GM19438 (cell line): ENCODE measurements around the gene ABCB8.

Source experiments
- ATAC-seq: cut with Tn5 transposase; IDR thresholded peaks from one replicate; pipeline ENCODE4 v1.9.1; 2021; ENCODE audit warnings: low read depth; ENCODE audit not compliant: unreplicated experiment

Gene ABCB8

GRCh38 chr7:151068069-151068773 is 40.0 kb downstream of the ABCB8 start:
- no peak for ATAC-seq

DNA sequence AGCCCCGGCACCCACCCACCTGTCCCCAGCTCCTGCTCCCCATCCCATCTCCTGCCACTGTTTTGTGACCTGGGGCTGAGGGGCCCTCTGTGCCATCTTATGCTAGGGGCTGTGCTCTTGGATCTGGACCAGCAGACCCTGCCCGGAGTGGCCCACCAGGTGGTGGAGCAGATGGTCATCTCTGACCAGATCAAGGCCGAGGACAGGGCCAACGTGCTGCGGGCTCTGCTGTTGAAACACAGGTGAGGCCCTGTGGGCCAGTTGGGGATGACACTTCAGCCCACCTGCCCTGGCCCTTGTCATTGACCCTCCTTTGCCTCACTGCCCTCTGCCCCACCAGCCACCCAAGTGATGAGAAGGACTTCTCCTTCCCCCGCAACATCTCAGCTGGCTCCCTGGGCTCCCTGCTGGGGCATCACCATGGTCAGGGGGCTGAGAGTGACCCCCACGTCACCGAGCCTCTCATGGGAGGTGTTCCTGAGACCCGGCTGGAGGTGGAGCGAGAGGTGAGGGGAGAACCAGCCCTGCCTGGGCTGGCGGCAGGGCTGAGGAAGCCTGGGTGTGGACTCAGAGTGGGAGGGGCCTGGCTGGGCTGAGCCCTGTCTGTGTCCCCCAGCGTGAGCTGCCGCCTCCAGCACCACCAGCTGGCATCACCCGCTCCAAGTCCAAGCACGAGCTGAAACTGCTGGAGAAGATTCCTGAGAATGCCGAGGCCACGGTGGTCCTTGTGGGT is 41.8 kb downstream of the ABCB8 start:
- no peak for ATAC-seq

- no peak for ATAC-seq
Observed at GRCh38 chr7:151070574-151070960, 42.3 kb downstream of the ABCB8 start.

GRCh38 chr7:151071032-151071866 is 43.0 kb downstream of the ABCB8 start:
- no peak for ATAC-seq

- ATAC-seq = no peak
Observed at GRCh38 chr7:151073990-151074389, 45.7 kb downstream of the ABCB8 start.

- ATAC-seq = no peak
Observed at GRCh38 chr7:151074817-151075661, 46.8 kb downstream of the ABCB8 start.

DNA sequence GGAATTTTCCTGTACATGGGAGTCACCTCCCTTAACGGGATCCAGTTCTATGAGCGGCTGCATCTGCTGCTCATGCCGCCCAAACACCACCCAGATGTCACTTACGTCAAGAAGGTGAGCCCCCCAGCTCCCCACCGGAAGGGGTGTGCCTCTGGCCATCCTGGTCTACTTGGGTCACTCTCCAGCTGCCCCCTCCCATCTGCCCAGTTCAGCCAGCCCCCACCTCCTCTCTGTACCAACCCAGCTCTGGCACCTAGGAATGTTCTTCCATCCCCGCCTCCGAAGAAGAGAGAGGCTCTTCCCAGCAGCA is 47.4 kb downstream of the ABCB8 start:
- ATAC-seq = no peak

- ATAC-seq = no peak
Observed at GRCh38 chr7:151075978-151076426, 47.8 kb downstream of the ABCB8 start.

- no peak for ATAC-seq
Observed at GRCh38 chr7:151076863-151077704, 48.8 kb downstream of the ABCB8 start.

GRCh38 chr7:151077705-151078232 is 49.5 kb downstream of the ABCB8 start:
- ATAC-seq = no peak

DNA sequence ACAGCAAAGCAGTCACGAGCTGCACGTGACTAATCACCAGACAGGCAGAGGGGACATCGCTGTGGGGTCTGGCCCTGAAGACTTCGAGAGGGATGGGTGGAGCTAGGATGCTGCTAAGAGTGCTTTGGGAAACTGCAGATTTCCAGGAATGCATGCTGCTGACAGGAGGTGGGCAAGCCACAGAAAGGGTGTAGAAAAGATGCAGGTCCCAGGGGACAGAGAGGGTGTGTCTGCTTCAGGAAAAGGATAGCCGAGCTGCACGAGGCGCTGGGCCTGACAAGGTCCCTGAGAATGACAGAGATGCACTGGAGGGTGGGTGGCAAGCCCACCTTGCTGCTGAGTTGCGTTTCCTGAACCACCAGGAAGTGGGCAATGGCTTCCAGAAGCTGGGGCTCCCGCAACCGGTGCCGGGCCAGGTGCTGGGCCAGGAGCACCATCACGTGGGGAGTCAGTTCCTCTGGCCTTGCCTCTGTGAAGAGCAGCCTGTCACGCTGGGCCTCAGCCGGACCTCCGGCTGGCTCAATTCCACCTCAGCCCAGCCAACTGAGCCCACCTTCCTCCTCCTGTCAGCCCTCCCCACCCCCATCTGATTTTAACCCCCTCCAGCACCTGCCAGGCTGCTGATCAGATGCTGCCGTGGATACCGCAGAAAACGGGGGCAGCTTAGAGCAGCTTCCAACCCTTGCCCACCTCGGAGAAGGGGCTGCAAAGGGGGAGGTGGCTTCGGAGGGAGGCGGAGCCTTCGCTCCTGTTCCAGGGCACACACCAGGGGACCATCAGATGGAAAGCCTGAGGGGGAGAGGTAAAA is 50.2 kb downstream of the ABCB8 start:
- no peak for ATAC-seq

DNA sequence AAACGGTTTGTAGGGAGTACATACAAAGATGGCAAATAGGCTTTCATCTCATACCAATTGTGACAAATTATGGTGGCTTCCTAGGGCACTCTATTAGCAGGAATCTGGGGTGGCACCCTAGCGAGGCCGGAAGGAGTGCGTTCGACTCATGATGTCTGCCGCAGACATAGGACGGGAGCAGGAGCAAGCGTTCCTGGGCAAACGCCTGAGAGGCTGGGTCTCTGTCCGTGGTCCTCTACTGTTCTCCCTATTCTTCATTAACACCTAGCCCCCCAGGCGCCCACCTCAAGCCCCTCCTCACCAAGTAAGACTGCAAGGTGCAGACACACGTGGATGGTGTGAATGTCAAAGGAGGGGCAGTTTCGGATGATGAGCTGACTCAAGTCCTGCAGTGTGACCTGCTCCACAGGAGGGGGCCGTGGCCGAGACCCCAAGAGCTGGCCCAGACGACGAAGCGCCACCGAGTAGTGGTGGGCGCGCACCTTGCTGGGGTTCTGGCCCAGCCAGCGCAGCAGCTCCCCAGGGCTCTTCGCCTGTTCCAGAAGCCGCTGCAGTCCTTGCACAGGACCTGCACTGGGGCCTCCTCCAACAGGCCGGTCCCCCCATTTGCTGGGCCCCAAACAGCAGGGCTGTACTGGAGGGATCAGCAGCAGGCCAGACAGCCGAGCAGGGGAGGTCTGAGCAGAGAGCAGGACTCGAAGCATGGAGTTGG is 51.1 kb downstream of the ABCB8 start:
- no peak for ATAC-seq

- no peak for ATAC-seq
Observed at GRCh38 chr7:151080067-151080521, 51.8 kb downstream of the ABCB8 start.

DNA sequence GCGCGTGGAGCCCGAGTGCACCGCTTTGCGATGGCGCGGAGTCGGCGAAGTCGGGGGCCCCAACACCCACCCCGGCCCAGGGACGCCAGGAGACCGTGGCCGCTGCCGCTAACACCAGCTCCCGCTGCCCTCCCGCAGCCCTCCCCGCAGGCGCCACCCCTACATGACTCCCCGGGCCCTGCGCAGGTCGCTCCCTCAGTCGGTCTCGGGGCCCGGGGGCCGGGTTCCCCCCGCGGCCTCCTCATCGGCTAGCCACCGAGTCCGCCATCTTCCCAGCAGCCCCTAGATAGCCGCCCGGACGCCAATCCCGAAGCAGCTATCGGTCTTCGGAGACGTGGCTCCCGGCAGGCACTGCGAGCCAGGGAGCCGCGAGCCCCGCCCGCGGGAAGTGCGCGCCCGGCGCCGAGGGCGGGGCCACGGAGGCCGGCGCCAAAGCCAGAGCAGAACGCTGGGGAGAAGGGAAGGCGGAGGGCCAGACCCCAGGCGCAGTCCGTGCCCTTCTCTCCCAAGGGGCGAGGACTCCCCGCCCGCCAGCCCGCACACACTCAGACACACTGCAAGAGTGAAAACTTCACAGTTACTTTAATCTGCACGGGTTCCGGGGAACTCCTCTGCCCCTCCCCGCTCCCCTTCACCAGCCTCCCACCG is 52.4 kb downstream of the ABCB8 start, which contains the start of gene FASTK:
FASTK (minus strand) TSS at position 288 of the 648 bp plus-strand sequence; CDS start at position 245, 43 bp downstream.
- ATAC-seq = peak; percentile 68

DNA sequence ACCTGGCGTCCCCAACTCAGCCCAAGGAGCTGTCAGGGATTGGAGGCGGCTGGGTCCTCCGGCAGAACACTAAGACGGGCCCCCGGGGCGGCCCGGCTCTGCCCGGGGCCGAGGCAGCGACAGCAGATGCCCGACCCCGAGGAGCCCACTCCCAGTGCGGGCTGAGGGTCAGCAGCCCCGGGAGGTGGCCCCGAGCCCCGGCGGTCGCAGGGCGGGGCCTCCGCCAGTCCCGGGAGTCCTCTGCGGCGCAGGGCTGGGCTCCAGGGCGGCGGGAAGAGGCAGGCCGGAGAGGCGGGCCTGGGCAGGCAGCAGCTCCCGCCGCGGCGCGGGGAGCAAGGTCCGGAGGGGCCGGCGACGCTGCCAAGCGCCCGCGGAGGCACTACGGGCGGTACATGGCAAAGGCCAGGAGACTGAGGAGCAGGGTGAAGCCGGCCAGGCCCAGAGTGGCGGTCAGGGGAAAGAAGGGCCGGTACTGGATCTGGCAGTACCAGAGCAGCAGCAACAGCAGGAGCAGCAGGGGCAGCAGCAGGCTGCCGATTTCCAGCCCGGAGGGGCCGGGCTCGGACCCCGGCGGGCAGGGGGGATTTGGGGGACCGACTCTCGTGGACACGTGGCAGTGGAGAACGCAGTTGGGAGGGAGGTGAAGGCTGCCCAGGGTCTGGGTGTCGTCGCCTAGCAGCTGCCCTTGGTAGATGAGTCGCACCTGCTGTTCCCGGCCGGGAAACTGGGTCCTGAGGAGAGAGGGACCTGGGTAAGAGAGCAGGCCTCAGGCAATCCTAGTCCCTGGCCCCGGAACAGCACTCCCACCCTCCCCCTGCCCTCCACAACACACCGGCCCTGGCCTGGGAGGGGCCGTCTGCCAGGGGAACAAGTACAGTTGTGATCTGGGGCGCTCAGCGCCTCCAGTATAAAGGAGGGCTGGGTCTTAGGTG is 53.2 kb downstream of the ABCB8 start:
- peak; percentile 2 for ATAC-seq
